ENCODE results near the gene UBASH3B.

DNA sequence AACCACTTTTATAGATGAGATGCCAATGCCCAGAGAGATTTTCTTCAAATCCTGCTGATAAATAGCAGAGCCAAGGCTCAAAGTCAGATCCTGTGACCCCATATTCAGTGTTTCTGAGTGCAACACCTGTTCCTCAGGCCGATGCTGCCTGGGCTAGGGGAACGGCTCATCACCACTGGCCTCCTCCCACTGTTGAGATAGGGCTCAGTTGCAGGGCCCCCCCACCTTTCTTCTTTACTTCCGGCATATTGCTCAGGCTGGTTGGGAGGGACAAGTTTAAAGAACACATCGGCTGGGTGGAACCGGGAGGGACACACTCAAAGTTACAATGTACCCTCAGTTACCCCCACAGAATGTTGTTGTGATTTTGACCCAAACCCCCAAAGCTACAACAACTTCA lies 94.5 kb downstream of the UBASH3B start:
- TF ChIP-seq, protein P1, sequence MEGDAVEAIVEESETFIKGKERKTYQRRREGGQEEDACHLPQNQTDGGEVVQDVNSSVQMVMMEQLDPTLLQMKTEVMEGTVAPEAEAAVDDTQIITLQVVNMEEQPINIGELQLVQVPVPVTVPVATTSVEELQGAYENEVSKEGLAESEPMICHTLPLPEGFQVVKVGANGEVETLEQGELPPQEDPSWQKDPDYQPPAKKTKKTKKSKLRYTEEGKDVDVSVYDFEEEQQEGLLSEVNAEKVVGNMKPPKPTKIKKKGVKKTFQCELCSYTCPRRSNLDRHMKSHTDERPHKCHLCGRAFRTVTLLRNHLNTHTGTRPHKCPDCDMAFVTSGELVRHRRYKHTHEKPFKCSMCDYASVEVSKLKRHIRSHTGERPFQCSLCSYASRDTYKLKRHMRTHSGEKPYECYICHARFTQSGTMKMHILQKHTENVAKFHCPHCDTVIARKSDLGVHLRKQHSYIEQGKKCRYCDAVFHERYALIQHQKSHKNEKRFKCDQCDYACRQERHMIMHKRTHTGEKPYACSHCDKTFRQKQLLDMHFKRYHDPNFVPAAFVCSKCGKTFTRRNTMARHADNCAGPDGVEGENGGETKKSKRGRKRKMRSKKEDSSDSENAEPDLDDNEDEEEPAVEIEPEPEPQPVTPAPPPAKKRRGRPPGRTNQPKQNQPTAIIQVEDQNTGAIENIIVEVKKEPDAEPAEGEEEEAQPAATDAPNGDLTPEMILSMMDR (IDR thresholded peaks at IDR 0.05; ENCODE audit: low read depth, low read length): no peak
- no peak for TF ChIP-seq MYC (IDR thresholded peaks at IDR 0.05; ENCODE audit: low read depth, low read length)
- TF ChIP-seq, protein P2, sequence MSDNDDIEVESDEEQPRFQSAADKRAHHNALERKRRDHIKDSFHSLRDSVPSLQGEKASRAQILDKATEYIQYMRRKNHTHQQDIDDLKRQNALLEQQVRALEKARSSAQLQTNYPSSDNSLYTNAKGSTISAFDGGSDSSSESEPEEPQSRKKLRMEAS (IDR thresholded peaks at IDR 0.05; ENCODE audit: low read depth, low read length): no peak
- no peak for TF ChIP-seq POLR2A (IDR thresholded peaks at IDR 0.05; ENCODE audit: extremely low read depth, insufficient read length)
